GM12873 (cell line): ENCODE data around the gene IL15RA.

ENCODE experiments used
- CTCF ChIP-seq: IDR thresholded peaks from 2 replicates; pipeline ENCODE4 v1.5.1; 2012; ENCODE audit warnings: low read depth, mild to moderate bottlenecking, moderate library complexity, low read length, control low read depth; ENCODE audit not compliant: insufficient read depth; ENCODE audit errors: missing control alignments

IL15RA gene

GRCh38 chr10:5968037-5968680 is 9.2 kb downstream of the IL15RA start:
- TF ChIP-seq CTCF, result no peak

- TF ChIP-seq CTCF, result no peak
Observed at GRCh38 chr10:5965266-5965665, 12.1 kb downstream of the IL15RA start.

GRCh38 chr10:5964736-5965135 is 12.6 kb downstream of the IL15RA start:
- TF ChIP-seq CTCF, result no peak

- TF ChIP-seq CTCF, result no peak
Observed at GRCh38 chr10:5963591-5963990, 13.8 kb downstream of the IL15RA start.

- no peak for TF ChIP-seq CTCF
Observed at GRCh38 chr10:5963071-5963470, 14.3 kb downstream of the IL15RA start.

- no peak for TF ChIP-seq CTCF
Observed at GRCh38 chr10:5961405-5962100, 15.8 kb downstream of the IL15RA start.

GRCh38 chr10:5960070-5960972 is 17.0 kb downstream of the IL15RA start:
- TF ChIP-seq CTCF, result no peak
